GM13977 (cell line): ENCODE measurements around the gene ERGIC1.

Experiments used
- DNase-seq: peaks from one replicate; pipeline ENCODE4 v3.0.0; 2012; ENCODE audit warnings: low spot score
- CTCF ChIP-seq: IDR thresholded peaks from 2 replicates; pipeline ENCODE4 v1.5.1; 2012; ENCODE audit warnings: mild to moderate bottlenecking, control low read depth; ENCODE audit not compliant: insufficient read depth; ENCODE audit errors: extremely low read depth, missing control alignments
- in situ Hi-C: fragments of 300-500 bp; cut with MboI; formaldehyde crosslinking; loops from one replicate; pipeline ENCODE4 v1.12.0; 2022; ENCODE audit warnings: low sequenced_read_pairs, low pct_unique_long_range_greater_than_20kb, mixed read lengths, inconsistent platforms; ENCODE audit not compliant: unreplicated experiment

ERGIC1 gene

GRCh38 chr5:172887692-172888091 lies 53.6 kb downstream of the ERGIC1 start:
- no peak for DNase-seq
- in situ Hi-C loops, result no loop called here
- no peak for TF ChIP-seq CTCF

DNA sequence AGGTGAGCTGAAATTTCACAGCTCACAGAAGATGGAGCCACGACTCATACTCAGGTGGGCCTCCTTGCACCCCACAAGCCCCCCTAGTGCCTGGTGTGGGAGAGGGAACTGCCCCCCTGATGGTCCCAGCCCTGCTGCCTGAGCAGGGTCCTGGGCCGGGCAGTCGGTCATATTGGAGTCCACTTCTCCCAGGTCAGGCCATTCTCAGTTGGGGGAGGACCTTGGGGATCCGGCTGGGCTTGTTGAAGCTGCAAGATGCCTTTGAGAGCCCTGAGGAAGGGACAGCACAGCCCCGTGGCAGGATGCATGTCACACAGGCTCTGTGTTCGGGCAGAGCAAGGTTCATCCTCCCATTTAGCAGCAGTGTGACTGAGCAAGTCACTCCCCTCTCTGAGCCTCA lies 56.6 kb downstream of the ERGIC1 start:
- no peak for DNase-seq
- no peak for TF ChIP-seq CTCF
- in situ Hi-C loops, result no loop called here

DNA sequence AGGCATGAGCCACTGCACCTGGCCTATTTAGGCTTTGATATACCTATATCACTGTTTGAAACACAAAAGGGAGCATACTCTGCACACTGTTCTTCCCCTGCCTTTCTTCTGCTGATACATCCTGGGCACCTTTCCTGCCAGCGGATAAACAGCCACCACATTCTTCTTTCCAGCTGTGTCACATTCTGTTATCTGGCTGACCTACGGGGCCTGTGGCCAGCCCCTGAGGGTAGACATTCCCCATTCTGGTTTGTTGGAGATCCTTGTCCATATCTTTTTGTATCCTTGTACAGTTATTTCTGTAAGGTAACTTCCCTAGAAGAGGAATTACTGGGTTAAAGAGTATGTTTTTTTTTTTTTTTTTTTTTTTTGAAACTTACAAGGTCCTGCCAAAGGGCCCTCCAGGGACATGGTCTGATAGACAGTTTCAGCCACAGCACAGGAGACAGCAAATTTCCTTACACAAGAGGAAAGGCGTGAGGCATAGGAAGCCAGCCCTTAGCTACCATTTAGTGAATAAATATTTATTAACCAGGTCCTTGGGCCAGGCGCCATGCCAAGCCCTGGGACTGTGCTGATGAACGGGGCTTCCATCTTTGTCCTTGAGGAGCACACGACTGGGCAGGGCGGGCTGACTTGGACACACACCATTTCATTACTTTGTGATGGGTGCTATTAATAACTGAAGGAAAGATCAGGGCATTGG lies 57.8 kb downstream of the ERGIC1 start:
- no peak for TF ChIP-seq CTCF
- in situ Hi-C loops, result no loop called here
- no peak for DNase-seq

- in situ Hi-C loops, result no loop called here
- DNase-seq, result no peak
- no peak for TF ChIP-seq CTCF
These were observed 58.7 kb downstream of the ERGIC1 start for GRCh38 chr5:172892713-172893112.

GRCh38 chr5:172894767-172895388 lies 60.8 kb downstream of the ERGIC1 start:
- in situ Hi-C loops, result no loop called here
- no peak for DNase-seq
- TF ChIP-seq CTCF, result no peak

- no peak for DNase-seq
- in situ Hi-C loops, result no loop called here
- TF ChIP-seq CTCF, result no peak
These were observed 61.5 kb downstream of the ERGIC1 start for GRCh38 chr5:172895549-172895948.
